ENCODE measurements around the gene ARHGAP8. TPM values are rescaled to one million over a fixed set of nuclear protein-coding genes. Genes with fewer than 3 reads are reported as not detected.

The ARHGAP8 gene
- total RNA-seq, 6 experiments from 2014 or later: not detected

DNA sequence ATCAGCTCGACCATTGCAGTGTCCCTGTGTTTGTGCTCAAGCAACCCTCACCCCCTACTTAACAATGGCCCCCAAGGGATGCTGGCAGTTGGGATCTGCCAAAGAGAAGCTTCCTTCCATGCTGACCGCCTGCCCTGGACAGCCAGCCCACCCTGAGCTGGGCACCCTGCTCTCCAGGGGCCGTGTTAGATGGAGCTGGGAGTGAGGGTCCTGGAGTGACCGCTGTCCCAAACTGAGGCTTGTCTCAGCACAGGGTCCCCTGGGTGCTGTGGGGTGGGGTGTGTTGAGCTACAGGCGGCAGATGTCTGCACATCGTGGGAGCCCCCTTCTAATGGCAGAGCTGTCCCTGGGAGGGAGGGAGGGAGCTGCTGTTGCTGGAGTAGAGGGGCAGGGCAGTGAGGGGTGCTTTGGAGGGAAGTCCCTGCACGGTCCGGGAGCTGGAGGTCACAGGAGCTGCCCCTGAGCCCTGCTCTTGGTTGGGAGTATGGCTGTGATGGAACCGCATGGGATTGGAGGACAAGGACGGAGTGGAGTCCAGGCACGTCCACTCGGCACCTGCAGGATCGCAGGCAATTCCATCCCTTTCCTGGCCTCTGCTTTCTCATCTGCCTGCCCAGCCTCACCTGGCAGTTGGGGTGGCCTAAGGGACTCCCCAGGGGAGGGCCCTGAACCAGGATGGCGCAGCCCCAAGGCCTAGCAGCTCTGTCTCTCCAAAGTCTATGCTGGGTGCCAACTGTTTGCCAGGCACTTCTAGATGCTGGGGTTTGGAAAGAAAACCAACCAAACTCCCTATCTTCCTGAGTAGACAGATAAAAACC lies 126.3 kb downstream of the ARHGAP8 start:
- Mint-ChIP-seq H3K4me1 (ENCODE audit: low read depth) (no peaks in the 10 kb centered on the region), H3K4me3 (no peak overlapping the region), H3K27ac (no peak overlapping the region), H3K27me3 (ENCODE audit: insufficient read depth) (peaks cover 3% of the 10 kb centered on the region), H3K36me3 (ENCODE audit: low read depth) (no peaks in the 10 kb centered on the region), H3K9me3 (peaks cover 32% of the 10 kb centered on the region; the same call in 1 of the 2 replicates)
- no peak for DNase-seq
- TF ChIP-seq, protein P1, sequence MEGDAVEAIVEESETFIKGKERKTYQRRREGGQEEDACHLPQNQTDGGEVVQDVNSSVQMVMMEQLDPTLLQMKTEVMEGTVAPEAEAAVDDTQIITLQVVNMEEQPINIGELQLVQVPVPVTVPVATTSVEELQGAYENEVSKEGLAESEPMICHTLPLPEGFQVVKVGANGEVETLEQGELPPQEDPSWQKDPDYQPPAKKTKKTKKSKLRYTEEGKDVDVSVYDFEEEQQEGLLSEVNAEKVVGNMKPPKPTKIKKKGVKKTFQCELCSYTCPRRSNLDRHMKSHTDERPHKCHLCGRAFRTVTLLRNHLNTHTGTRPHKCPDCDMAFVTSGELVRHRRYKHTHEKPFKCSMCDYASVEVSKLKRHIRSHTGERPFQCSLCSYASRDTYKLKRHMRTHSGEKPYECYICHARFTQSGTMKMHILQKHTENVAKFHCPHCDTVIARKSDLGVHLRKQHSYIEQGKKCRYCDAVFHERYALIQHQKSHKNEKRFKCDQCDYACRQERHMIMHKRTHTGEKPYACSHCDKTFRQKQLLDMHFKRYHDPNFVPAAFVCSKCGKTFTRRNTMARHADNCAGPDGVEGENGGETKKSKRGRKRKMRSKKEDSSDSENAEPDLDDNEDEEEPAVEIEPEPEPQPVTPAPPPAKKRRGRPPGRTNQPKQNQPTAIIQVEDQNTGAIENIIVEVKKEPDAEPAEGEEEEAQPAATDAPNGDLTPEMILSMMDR (IDR thresholded peaks at IDR 0.05): no peak

DNA sequence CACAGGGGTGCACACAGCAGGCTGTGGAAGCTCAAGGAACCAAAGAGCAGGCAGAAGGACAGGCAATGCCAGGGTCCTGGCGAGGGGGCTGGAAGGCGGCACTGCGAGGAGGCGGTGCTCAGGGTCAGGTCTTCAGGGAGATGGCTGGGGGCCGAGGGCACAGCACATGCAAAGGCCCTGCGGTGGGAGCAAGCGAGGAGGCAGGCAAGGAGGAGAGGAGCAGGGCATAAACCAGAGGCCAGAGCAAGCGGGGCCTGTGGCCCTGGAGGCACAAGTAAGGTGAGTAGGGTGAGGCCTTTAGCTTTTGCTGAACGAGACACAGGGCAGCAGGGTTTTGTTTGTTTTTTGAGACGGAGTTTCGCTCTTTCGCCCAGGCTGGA lies 126.9 kb downstream of the ARHGAP8 start:
- TF ChIP-seq, protein P1 (IDR thresholded peaks at IDR 0.05): no peak
- DNase-seq: no peak
- H3K27ac Mint-ChIP-seq: no peak overlapping the region
- H3K9me3 Mint-ChIP-seq: peaks cover 32% of the 10 kb centered on the region; the same call in 1 of the 2 replicates
- H3K27me3 Mint-ChIP-seq (ENCODE audit: insufficient read depth): peaks cover 3% of the 10 kb centered on the region
- H3K4me3 Mint-ChIP-seq: no peak overlapping the region
- no peaks in the 10 kb centered on the region for H3K4me1 Mint-ChIP-seq (ENCODE audit: low read depth)
- H3K36me3 Mint-ChIP-seq (ENCODE audit: low read depth): no peaks in the 10 kb centered on the region

DNA sequence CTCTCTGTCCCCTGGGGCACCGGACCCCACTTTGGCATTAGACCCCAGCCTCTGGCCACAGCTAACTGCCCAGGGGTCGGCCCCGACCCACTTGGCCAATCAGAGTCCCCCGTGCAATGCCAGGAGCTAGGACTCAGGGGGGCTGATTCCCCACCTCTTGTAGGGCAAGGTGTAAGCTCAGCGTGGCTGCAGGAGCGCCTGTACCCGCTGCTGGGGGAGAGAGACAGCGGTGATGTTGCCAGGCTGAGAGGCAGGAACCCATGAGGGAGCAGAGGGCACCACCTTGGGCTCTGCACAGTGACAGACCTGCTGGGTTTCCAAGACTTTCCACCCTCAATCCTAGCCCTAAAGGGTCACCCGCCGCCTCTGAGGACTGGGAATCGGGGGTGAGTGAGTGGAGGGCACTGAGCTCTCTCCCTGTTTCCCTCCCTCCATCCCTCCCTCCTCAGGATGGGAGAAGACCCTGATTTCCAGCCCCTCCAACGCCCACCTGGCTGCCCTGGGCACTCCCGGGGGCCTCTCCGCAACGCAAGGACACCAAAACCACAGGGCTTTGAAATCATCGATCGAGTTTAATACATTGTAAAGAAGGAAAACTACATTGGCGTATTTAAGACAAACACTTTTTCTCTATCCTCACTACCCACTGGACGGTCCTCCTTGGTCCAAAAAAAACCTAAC lies 128.4 kb downstream of the ARHGAP8 start:
- peaks cover 32% of the 10 kb centered on the region; the same call in 1 of the 2 replicates for H3K9me3 Mint-ChIP-seq
- no peaks in the 10 kb centered on the region for H3K36me3 Mint-ChIP-seq (ENCODE audit: low read depth)
- TF ChIP-seq, protein P1 (IDR thresholded peaks at IDR 0.05): no peak
- H3K27me3 Mint-ChIP-seq (ENCODE audit: insufficient read depth): peaks cover 3% of the 10 kb centered on the region
- no peaks in the 10 kb centered on the region for H3K4me1 Mint-ChIP-seq (ENCODE audit: low read depth)
- no peak overlapping the region for H3K27ac Mint-ChIP-seq
- no peak for DNase-seq
- no peak overlapping the region for H3K4me3 Mint-ChIP-seq

DNA sequence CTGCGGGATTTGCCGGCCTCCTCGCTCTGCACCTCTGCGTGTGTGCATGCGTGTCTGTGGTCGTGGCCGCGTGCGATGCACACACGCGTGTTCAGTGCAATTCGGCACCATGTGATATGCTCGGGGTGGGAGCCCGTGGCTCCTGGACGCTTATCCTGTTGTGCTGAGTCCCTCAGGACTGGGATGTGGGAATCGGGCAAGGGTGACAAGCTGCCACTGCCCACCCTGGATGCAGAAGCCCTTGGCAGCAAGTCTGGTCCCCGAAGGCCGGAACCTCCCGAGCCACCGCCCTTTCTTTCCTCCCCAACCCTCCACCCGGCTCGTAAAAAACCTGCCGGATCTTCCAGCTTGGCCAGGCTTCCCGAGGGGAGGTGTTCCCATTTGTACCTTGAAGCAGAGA lies 129.2 kb downstream of the ARHGAP8 start:
- TF ChIP-seq, protein P1 (IDR thresholded peaks at IDR 0.05): no peak
- H3K27ac Mint-ChIP-seq: no peak overlapping the region
- H3K4me3 Mint-ChIP-seq: no peak overlapping the region
- H3K27me3 Mint-ChIP-seq (ENCODE audit: insufficient read depth): peaks cover 3% of the 10 kb centered on the region
- H3K36me3 Mint-ChIP-seq (ENCODE audit: low read depth): no peaks in the 10 kb centered on the region
- H3K9me3 Mint-ChIP-seq: peaks cover 34% of the 10 kb centered on the region
- DNase-seq: no peak
- no peaks in the 10 kb centered on the region for H3K4me1 Mint-ChIP-seq (ENCODE audit: low read depth)

DNA sequence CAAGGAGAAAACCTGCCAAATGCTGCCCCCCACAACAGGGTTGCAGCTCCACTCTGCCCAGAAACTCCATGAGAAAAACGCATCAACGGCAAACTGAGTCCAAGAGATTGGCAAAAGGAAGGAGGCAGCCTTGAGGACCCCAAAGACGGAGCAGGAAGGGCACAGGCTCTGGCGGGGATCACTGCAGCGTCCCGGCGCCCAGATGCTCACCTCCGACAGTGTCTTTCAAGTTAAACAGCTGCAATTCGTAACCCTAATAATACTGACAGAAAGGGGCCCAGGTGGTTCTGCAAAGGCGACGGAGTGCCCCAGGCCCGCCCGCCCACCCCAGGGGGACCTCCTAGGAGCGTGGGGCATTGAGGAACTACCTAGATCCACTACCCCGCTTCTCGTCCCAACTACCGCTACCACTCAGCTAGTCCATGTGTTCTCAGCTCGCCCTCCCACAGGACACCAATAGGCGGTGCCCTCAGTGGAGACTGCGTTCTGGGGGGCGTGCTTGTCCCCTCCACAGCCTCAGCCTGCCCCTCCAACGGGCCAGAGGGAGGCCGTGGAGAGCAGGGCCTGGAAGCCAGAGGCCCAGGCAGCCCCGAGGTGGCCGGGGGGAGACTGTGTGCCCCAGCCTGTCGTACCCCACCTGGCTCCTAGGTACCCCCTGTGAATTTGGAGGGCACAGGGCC lies 130.0 kb downstream of the ARHGAP8 start:
- peaks cover 3% of the 10 kb centered on the region for H3K27me3 Mint-ChIP-seq (ENCODE audit: insufficient read depth)
- DNase-seq: no peak
- no peaks in the 10 kb centered on the region for H3K36me3 Mint-ChIP-seq (ENCODE audit: low read depth)
- TF ChIP-seq, protein P1 (IDR thresholded peaks at IDR 0.05): no peak
- H3K4me1 Mint-ChIP-seq (ENCODE audit: low read depth): no peaks in the 10 kb centered on the region
- H3K27ac Mint-ChIP-seq: no peak overlapping the region
- H3K9me3 Mint-ChIP-seq: peaks cover 26% of the 10 kb centered on the region
- no peak overlapping the region for H3K4me3 Mint-ChIP-seq
